Right ventricle myocardium superior (tissue), 1 donor: ENCODE measurements around the gene FGD3. TPM values are rescaled to one million over a fixed set of nuclear protein-coding genes. Genes with fewer than 3 reads are reported as not detected.
"Not testable (repeated sequence)": the region's sequence is repeated elsewhere in the genome, so short reads cannot be mapped to it uniquely, and the experiment has no call there.

ENCODE experiments used
- ATAC-seq: fragments of 200-7000 bp; cut with Tn5 transposase; one replicate; pipeline ENCODE4 v1.9.1; 2020; ENCODE audit warnings: mild to moderate bottlenecking; ENCODE audit not compliant: poor library complexity
- DNase-seq: peaks from one replicate; pipeline ENCODE4 v3.0.0-alpha.2; 2020
- intact Hi-C: fragments of 100-400 bp; cut with DNase I; formaldehyde crosslinking; loops from one replicate; pipeline ENCODE4 v1.11.2; 2022
- total RNA-seq: library from RNA; stranded (reverse); fragmentation: NEBNext Ultra II Directional; extraction: Animal tissue kit (Norgen Biotek cat#: 25700); gene quantifications from one replicate; pipeline ENCODE4 v1.2.1, GENCODE V29; 2021
- donor health status: DM: no; HTN: yes; CAD: no; lungs with severe emphysema.

Gene FGD3
- total RNA-seq, 1 donor from 2014 or later, result 2.7 TPM

GRCh38 chr9:92998871-92999270 is 51.5 kb downstream of the FGD3 start:
- DNase-seq, ATAC-seq, intact Hi-C loops: not testable (repeated sequence)

DNA sequence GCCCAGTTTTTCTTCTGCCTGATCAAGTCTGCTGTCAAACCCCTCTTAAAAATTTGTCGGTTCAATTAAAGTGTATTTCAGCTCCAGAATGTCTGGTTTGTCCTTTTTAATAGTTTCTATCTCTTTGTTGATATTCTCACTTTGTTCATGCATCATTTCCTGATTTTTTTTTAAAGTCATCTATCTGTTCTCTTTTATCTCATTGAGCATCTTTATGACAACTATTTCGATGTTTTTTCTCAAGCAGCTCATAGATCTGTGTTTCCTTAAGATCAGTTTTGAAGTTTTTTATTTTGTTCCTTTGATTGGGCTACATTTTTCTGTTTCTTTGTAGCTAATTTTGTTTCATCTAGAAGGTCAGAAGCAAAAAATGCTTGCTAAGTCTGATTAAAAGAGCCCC is 53.7 kb downstream of the FGD3 start:
- DNase-seq, result no peak
- intact Hi-C loops, result no loop called here
- ATAC-seq, result no peak

DNA sequence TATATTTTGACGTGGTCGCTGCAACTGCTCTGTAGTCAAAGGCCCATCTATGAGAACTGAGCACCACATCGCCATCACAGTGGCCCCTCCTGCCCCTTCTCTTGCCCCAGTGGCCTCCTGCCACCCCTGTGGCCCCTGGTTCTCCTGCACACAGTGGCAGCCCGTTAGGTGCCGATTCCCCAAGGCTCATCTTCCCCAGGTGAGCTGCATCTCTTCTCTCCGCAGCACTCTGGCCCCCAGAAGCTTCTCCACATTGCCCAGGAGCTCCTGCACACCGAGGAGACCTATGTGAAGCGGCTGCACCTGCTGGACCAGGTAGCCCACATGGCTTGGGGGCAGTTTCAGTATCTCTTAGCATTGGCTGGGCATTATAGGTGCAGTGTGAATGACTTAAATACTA is 55.4 kb downstream of the FGD3 start:
- intact Hi-C loops, result no loop called here
- DNase-seq (no peak), ATAC-seq (no peak)

DNA sequence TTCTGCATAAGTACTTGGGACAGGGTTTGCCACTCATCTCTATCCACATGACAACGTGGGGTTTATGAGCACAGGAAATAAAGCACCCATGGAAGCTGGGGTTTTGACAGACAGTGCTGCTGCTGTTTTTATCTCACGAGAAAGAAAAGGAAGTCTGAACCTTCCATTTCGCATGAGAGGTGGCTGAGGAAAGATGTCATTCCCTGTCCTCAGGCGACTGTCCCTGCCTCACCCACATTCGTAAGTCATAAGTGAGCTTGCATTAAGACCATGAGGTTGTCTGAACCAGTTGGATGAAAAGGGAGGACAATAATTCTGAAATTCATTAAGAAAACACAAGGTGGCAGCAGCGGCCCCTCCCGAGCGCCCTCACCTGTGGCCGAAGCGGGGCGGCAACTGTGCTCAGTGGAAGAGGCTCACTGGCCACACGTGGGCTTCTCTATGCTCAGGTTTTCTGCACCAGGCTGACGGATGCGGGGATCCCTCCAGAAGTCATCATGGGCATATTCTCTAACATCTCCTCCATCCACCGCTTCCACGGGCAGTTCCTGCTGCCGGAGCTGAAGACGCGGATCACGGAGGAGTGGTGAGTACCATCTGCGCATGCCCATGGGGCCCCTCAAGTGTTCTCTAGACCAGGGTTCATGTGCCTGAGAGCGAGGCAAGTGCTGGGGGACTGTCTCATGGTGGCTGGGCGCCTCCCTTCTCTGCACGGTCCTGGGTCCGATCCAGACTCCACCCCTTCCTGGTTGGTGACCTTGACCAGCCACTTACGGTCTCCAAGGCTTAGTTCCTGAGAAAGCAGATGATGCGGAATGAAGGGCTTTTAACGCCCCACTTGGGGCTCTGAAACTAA is 56.5 kb downstream of the FGD3 start:
- ATAC-seq (peak; percentile 86), DNase-seq (peak; percentile 68)
- intact Hi-C loops, result no loop called here

GRCh38 chr9:93004561-93004960 is 57.2 kb downstream of the FGD3 start:
- intact Hi-C loops, result no loop called here

GRCh38 chr9:93005876-93006275 is 58.6 kb downstream of the FGD3 start:
- DNase-seq (no peak), ATAC-seq (no peak)
- intact Hi-C loops, result no loop called here

More at GRCh38 chr9:93004561-93004960, 57.2 kb downstream of the FGD3 start:
- no peak for DNase-seq
- no peak for ATAC-seq

- DNase-seq, result no peak
These were observed 60.3 kb downstream of the FGD3 start for GRCh38 chr9:93007529-93008058.

DNA sequence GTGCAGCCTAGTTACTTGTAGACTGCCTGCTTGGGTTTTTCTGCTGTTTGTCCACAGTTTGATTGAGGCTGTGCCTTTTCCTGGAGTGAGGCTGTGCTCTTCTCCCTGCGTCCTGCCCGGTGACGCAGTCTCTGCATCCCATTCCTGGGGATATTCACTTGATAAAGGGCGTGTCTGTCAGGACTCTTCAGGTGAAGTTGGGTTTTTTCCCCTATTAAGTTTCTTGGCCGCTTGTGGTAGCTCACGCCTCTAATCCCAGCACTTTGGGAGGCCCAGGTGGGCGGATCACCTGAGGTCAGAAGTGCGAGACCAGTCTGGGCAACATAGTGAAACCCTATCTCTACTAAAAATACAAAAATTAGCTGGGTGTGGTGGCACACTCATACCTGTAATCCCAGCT is 61.1 kb downstream of the FGD3 start:
- ATAC-seq (no peak), DNase-seq (no peak)
- intact Hi-C loops, result no loop called here

More at GRCh38 chr9:93007529-93008058, 60.3 kb downstream of the FGD3 start:
- ATAC-seq, result no peak
- intact Hi-C loops, result no loop called here

- DNase-seq (no peak), ATAC-seq (no peak)
- intact Hi-C loops, result no loop called here
These were observed 62.2 kb downstream of the FGD3 start for GRCh38 chr9:93009337-93010015.

- intact Hi-C loops, result no loop called here
- ATAC-seq (no peak), DNase-seq (no peak)
These were observed 62.7 kb downstream of the FGD3 start for GRCh38 chr9:93010056-93010455.

- intact Hi-C loops, result no loop called here
- DNase-seq, result no peak
- no peak for ATAC-seq
These were observed 63.4 kb downstream of the FGD3 start for GRCh38 chr9:93010704-93011103.

DNA sequence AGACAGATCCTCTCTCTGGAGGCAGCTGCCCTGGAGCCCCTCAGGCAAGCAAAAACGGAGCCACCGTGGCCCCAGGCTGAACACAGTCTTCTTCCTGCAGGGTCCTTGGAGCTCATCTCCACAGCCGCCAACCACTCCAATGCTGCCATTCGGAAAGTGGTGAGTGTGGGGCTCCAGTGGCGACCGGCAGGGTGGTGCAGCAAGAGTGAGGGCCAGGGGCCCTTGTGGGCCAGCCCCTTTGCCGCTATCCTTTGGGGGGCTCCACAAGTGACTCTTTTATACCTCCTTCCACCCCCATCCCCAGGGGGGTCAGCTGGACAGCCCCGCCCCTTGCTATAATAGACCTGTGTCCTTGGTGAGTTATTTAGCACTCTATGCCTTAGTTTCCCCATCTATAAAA is 63.8 kb downstream of the FGD3 start:
- ATAC-seq (no peak), DNase-seq (no peak)
- intact Hi-C loops, result no loop called here

DNA sequence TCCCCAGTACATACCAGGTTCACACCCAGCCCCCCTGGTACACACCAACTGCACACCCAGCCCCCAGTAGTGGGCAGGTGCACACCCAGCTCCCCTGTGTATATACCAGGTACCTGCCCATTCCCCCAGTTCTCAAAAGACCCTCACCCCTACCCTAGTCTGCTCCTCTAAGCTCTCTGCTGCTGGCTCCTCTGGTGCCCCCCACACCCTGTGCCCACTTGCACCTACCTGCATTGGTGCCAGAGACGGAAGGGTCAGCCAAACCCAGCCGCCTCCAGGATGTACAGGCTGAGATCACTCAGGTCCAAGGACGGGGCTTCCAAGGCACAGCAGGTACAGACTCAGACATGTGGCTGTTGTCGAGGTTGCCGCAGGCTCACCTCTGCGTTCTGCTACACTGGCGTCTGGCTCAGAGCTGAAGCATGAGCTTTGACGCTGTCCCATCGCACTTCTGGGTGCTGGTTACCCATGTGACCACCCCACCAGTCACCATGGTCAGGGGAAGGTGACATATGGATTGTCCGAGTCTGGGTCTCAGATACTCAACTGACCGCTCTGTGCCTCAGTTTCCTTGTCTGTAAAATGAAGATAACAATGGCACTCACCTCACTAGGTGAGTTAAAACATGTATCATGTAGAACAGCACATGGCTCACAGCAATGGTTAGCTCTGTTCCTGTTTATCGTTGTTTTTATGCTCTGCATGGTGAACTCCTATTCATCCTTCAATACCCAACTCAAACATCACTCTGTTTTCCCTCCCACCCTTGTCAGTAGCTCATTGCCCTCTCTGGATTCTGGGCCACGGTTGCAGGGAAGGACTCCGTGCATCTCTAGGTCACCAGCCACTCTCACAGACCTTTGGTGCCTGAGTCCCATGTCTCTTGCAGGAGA is 65.9 kb downstream of the FGD3 start:
- intact Hi-C loops, result no loop called here
- no peak for ATAC-seq
- DNase-seq, result no peak

GRCh38 chr9:93013856-93014582 is 66.7 kb downstream of the FGD3 start:
- ATAC-seq (no peak), DNase-seq (no peak)
- intact Hi-C loops, result no loop called here

DNA sequence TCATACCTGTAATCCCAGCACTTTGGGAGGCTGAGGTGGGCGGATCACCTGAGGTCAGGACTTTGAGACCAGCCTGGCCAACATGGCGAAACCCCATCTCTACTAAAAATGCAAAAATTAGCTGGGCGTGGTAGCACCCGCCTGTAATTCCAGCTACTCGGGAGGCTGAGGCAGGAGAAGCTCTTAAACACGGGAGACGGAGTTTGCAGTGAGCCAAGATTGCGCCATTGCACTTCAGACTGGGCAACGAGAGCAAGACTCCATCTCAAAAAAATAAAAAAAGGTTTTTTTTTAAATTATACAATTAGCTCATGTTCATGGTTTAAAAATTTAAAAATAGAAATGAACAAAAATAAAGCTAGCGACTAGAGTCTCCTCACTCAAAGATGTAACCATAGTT is 67.9 kb downstream of the FGD3 start:
- ATAC-seq, intact Hi-C loops, DNase-seq: not testable (repeated sequence)

DNA sequence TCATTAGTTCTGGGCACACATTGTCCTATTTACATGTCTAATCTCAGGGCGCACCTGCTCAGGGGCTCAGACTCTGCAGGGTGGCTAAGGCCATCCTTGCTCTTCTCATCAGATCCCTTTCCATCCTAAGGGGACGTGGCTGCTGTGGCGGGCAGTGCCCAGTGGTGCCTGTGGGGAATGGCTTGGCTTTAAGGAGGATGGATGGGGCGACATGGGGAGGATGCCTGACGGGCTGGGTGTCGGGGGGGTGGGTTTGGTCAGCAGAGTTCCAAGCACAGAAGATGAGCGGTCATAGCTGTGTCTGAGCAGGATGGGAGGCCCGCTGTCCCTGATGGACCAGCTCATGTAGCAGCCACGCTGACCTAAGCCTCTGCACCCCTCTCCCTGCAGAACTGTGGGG is 70.3 kb downstream of the FGD3 start:
- ATAC-seq, result no peak
- no peak for DNase-seq
- intact Hi-C loops, result no loop called here

GRCh38 chr9:93020151-93020550 is 72.8 kb downstream of the FGD3 start:
- ATAC-seq, result no peak
- peak; percentile 13 for DNase-seq
- intact Hi-C loops, result no loop called here
